ENCODE results near the gene NDUFV3. TPM values are rescaled to one million over a fixed set of nuclear protein-coding genes. Genes with fewer than 3 reads are reported as not detected.
"Not testable (repeated sequence)": the region's sequence is repeated elsewhere in the genome, so short reads cannot be mapped to it uniquely, and the experiment has no call there.

The NDUFV3 gene
- total and polyA plus RNA-seq, 2 donors: 19.8 to 23.9 TPM

GRCh38 chr21:42861848-42862400, 31.2 kb upstream of the NDUFV3 start:
- Histone ChIP-seq H3K4me3 (ENCODE audit: low read length in 2 of 2) (no peak overlapping the region), H3K36me3 (ENCODE audit: control insufficient read depth in 2 of 2, insufficient read depth in 2 of 2, low read length in 1 of 2) (peaks cover 64 to 78% of the 10 kb centered on the region in 2 donors), H3K9me3 (ENCODE audit: control insufficient read depth in 2 of 2, insufficient read depth in 1 of 2, low read length in 1 of 2) (peaks cover 0 to 5% of the 10 kb centered on the region in 2 donors), H3K27ac (ENCODE audit: low read depth in 1 of 2, low read length in 1 of 2) (no peak overlapping the region), H3K4me1 (ENCODE audit: control insufficient read depth in 2 of 2, insufficient read depth in 2 of 2, low read length in 2 of 2) (no peaks in the 10 kb centered on the region), H3K27me3 (ENCODE audit: control insufficient read depth in 2 of 2, insufficient read depth in 1 of 2, low read length in 1 of 2) (no peaks in the 10 kb centered on the region)
- WGBS: 96% methylated on average over 29 of the region's 29 CpGs
- DNase-seq (ENCODE audit: low read depth in 6 of 9, low spot score in 9 of 9): no peak

- Histone ChIP-seq H3K4me1 (ENCODE audit: control insufficient read depth in 2 of 2, insufficient read depth in 2 of 2, low read length in 2 of 2) (no peaks in the 10 kb centered on the region), H3K27ac (ENCODE audit: low read depth in 1 of 2, low read length in 1 of 2) (no peak overlapping the region), H3K4me3 (ENCODE audit: low read length in 2 of 2) (no peak overlapping the region), H3K27me3 (ENCODE audit: control insufficient read depth in 2 of 2, insufficient read depth in 1 of 2, low read length in 1 of 2) (no peaks in the 10 kb centered on the region), H3K9me3 (ENCODE audit: control insufficient read depth in 2 of 2, insufficient read depth in 1 of 2, low read length in 1 of 2) (peaks cover 0 to 5% of the 10 kb centered on the region in 2 donors), H3K36me3 (ENCODE audit: control insufficient read depth in 2 of 2, insufficient read depth in 2 of 2, low read length in 1 of 2) (peaks cover 60 to 76% of the 10 kb centered on the region in 2 donors)
- 98% methylated on average over 21 of the region's 21 CpGs for WGBS
- DNase-seq (ENCODE audit: low read depth in 6 of 9, low spot score in 9 of 9): no peak
These were observed 30.2 kb upstream of the NDUFV3 start for GRCh38 chr21:42862774-42863503.

GRCh38 chr21:42863504-42863870, 29.6 kb upstream of the NDUFV3 start:
- 87% methylated on average over 13 of the region's 13 CpGs for WGBS
- Histone ChIP-seq H3K4me3 (ENCODE audit: low read length in 2 of 2) (no peak overlapping the region), H3K36me3 (ENCODE audit: control insufficient read depth in 2 of 2, insufficient read depth in 2 of 2, low read length in 1 of 2) (peaks cover 60 to 77% of the 10 kb centered on the region in 2 donors), H3K9me3 (ENCODE audit: control insufficient read depth in 2 of 2, insufficient read depth in 1 of 2, low read length in 1 of 2) (peaks cover 0 to 5% of the 10 kb centered on the region in 2 donors), H3K4me1 (ENCODE audit: control insufficient read depth in 2 of 2, insufficient read depth in 2 of 2, low read length in 2 of 2) (no peaks in the 10 kb centered on the region), H3K27ac (ENCODE audit: low read depth in 1 of 2, low read length in 1 of 2) (no peak overlapping the region), H3K27me3 (ENCODE audit: control insufficient read depth in 2 of 2, insufficient read depth in 1 of 2, low read length in 1 of 2) (no peaks in the 10 kb centered on the region)
- DNase-seq (ENCODE audit: low read depth in 6 of 9, low spot score in 9 of 9): no peak

GRCh38 chr21:42864286-42864685, 28.8 kb upstream of the NDUFV3 start:
- DNase-seq (ENCODE audit: low read depth in 6 of 9, low spot score in 9 of 9): no peak
- Histone ChIP-seq H3K27me3 (ENCODE audit: control insufficient read depth in 2 of 2, insufficient read depth in 1 of 2, low read length in 1 of 2) (no peaks in the 10 kb centered on the region), H3K27ac (ENCODE audit: low read depth in 1 of 2, low read length in 1 of 2) (no peak overlapping the region), H3K9me3 (ENCODE audit: control insufficient read depth in 2 of 2, insufficient read depth in 1 of 2, low read length in 1 of 2) (peaks cover 0 to 5% of the 10 kb centered on the region in 2 donors), H3K4me3 (ENCODE audit: low read length in 2 of 2) (no peak overlapping the region), H3K36me3 (ENCODE audit: control insufficient read depth in 2 of 2, insufficient read depth in 2 of 2, low read length in 1 of 2) (peaks cover 61 to 77% of the 10 kb centered on the region in 2 donors), H3K4me1 (ENCODE audit: control insufficient read depth in 2 of 2, insufficient read depth in 2 of 2, low read length in 2 of 2) (no peaks in the 10 kb centered on the region)
- WGBS: 91% methylated on average over 14 of the region's 14 CpGs

GRCh38 chr21:42864815-42865775, 28.0 kb upstream of the NDUFV3 start:
- H3K27me3 ChIP-seq (ENCODE audit: control insufficient read depth in 2 of 2, insufficient read depth in 1 of 2, low read length in 1 of 2): no peaks in the 10 kb centered on the region
- peaks cover 55 to 77% of the 10 kb centered on the region in 2 donors for H3K36me3 ChIP-seq (ENCODE audit: control insufficient read depth in 2 of 2, insufficient read depth in 2 of 2, low read length in 1 of 2)
- H3K27ac ChIP-seq (ENCODE audit: low read depth in 1 of 2, low read length in 1 of 2): no peak overlapping the region
- no peaks in the 10 kb centered on the region for H3K4me1 ChIP-seq (ENCODE audit: control insufficient read depth in 2 of 2, insufficient read depth in 2 of 2, low read length in 2 of 2)
- no peak overlapping the region for H3K4me3 ChIP-seq (ENCODE audit: low read length in 2 of 2)
- 95% methylated on average over 26 of the region's 26 CpGs for WGBS
- DNase-seq (ENCODE audit: low read depth in 6 of 9, low spot score in 9 of 9): no peak
- H3K9me3 ChIP-seq (ENCODE audit: control insufficient read depth in 2 of 2, insufficient read depth in 1 of 2, low read length in 1 of 2): peaks cover 0 to 5% of the 10 kb centered on the region in 2 donors

GRCh38 chr21:42865776-42866160, 27.3 kb upstream of the NDUFV3 start:
- Histone ChIP-seq H3K9me3 (ENCODE audit: control insufficient read depth in 2 of 2, insufficient read depth in 1 of 2, low read length in 1 of 2) (peaks cover 0 to 5% of the 10 kb centered on the region in 2 donors), H3K4me1 (ENCODE audit: control insufficient read depth in 2 of 2, insufficient read depth in 2 of 2, low read length in 2 of 2) (no peaks in the 10 kb centered on the region), H3K4me3 (ENCODE audit: low read length in 2 of 2) (no peak overlapping the region), H3K36me3 (ENCODE audit: control insufficient read depth in 2 of 2, insufficient read depth in 2 of 2, low read length in 1 of 2) (peaks cover 51 to 78% of the 10 kb centered on the region in 2 donors), H3K27me3 (ENCODE audit: control insufficient read depth in 2 of 2, insufficient read depth in 1 of 2, low read length in 1 of 2) (no peaks in the 10 kb centered on the region), H3K27ac (ENCODE audit: low read depth in 1 of 2, low read length in 1 of 2) (no peak overlapping the region)
- no peak for DNase-seq (ENCODE audit: low read depth in 6 of 9, low spot score in 9 of 9)
- WGBS: 85% methylated on average over 8 of the region's 8 CpGs

GRCh38 chr21:42868196-42868595, 24.9 kb upstream of the NDUFV3 start:
- DNase-seq (ENCODE audit: low read depth in 6 of 9, low spot score in 9 of 9): no peak
- WGBS: 98% methylated on average over 10 of the region's 10 CpGs
- Histone ChIP-seq H3K27me3 (ENCODE audit: control insufficient read depth in 2 of 2, insufficient read depth in 1 of 2, low read length in 1 of 2) (no peaks in the 10 kb centered on the region), H3K36me3 (ENCODE audit: control insufficient read depth in 2 of 2, insufficient read depth in 2 of 2, low read length in 1 of 2) (peaks cover 39 to 80% of the 10 kb centered on the region in 2 donors), H3K4me1 (ENCODE audit: control insufficient read depth in 2 of 2, insufficient read depth in 2 of 2, low read length in 2 of 2) (no peaks in the 10 kb centered on the region), H3K27ac (ENCODE audit: low read depth in 1 of 2, low read length in 1 of 2) (no peak overlapping the region), H3K9me3 (ENCODE audit: control insufficient read depth in 2 of 2, insufficient read depth in 1 of 2, low read length in 1 of 2) (peaks cover 0 to 5% of the 10 kb centered on the region in 2 donors), H3K4me3 (ENCODE audit: low read length in 2 of 2) (no peak overlapping the region)

GRCh38 chr21:42873096-42873495, 20.0 kb upstream of the NDUFV3 start:
- no peak for DNase-seq (ENCODE audit: low read depth in 6 of 9, low spot score in 9 of 9)
- no peaks in the 10 kb centered on the region for H3K9me3 ChIP-seq (ENCODE audit: control insufficient read depth in 2 of 2, insufficient read depth in 1 of 2, low read length in 1 of 2)
- 90% methylated on average over 7 of the region's 7 CpGs for WGBS
- H3K27me3 ChIP-seq (ENCODE audit: control insufficient read depth in 2 of 2, insufficient read depth in 1 of 2, low read length in 1 of 2): no peaks in the 10 kb centered on the region
- H3K4me3 ChIP-seq (ENCODE audit: low read length in 2 of 2): no peak overlapping the region
- no peak overlapping the region for H3K27ac ChIP-seq (ENCODE audit: low read depth in 1 of 2, low read length in 1 of 2)
- peaks cover 31 to 72% of the 10 kb centered on the region in 2 donors for H3K36me3 ChIP-seq (ENCODE audit: control insufficient read depth in 2 of 2, insufficient read depth in 2 of 2, low read length in 1 of 2)
- H3K4me1 ChIP-seq (ENCODE audit: control insufficient read depth in 2 of 2, insufficient read depth in 2 of 2, low read length in 2 of 2): peaks cover 0 to 1% of the 10 kb centered on the region in 2 donors

GRCh38 chr21:42875811-42876210, 17.3 kb upstream of the NDUFV3 start:
- DNase-seq (ENCODE audit: low read depth in 6 of 9, low spot score in 9 of 9); H3K27ac ChIP-seq (ENCODE audit: low read depth in 1 of 2, low read length in 1 of 2); H3K27me3 ChIP-seq (ENCODE audit: control insufficient read depth in 2 of 2, insufficient read depth in 1 of 2, low read length in 1 of 2); H3K4me3 ChIP-seq (ENCODE audit: low read length in 2 of 2); H3K9me3 ChIP-seq (ENCODE audit: control insufficient read depth in 2 of 2, insufficient read depth in 1 of 2, low read length in 1 of 2): not testable (repeated sequence)
- Histone ChIP-seq H3K36me3 (ENCODE audit: control insufficient read depth in 2 of 2, insufficient read depth in 2 of 2, low read length in 1 of 2) (peaks cover 16 to 46% of the 10 kb centered on the region in 2 donors), H3K4me1 (ENCODE audit: control insufficient read depth in 2 of 2, insufficient read depth in 2 of 2, low read length in 2 of 2) (peaks cover 9 to 17% of the 10 kb centered on the region in 2 donors)
- 97% methylated on average over 10 of the region's 10 CpGs for WGBS

All from thymus (tissue), 11 donors.